Activated CD4-positive, alpha-beta memory T cell treated with anti-CD3 and anti-CD28 coated beads, Interleukin-2, amount 10 ng/mL, durations not matched to agents 7 days and 5 days (primary cell): ENCODE results near the gene ABCC1. TPM values are rescaled to one million over a fixed set of nuclear protein-coding genes. Genes with fewer than 3 reads are reported as not detected.

Source experiments
- CTCF ChIA-PET: fragments of 350-600 bp; sonication (Branson Sonifier 250); formaldehyde crosslinking; loops from one replicate; lab custom pipeline; 2021; ENCODE audit warnings: antibody characterized with exemption, inconsistent platforms; lab: Charles Lee
- POLR2A ChIA-PET: fragments of 350-600 bp; sonication (Branson Sonifier 250); formaldehyde crosslinking; loops from one replicate; lab custom pipeline; 2021; ENCODE audit warnings: antibody characterized with exemption; lab: Charles Lee
- DNase-seq: peaks from one replicate; pipeline ENCODE4 v3.0.0-alpha.2; 2020
- H3K27ac Mint-ChIP-seq: one replicate; pipeline ENCODE4 v1.8.0; 2021; ENCODE audit warnings: mild to moderate bottlenecking, mixed read lengths
- H3K27me3 Mint-ChIP-seq: one replicate; pipeline ENCODE4 v1.8.0; 2021; ENCODE audit warnings: mixed read lengths
- H3K36me3 Mint-ChIP-seq: one replicate; pipeline ENCODE4 v1.8.0; 2021; ENCODE audit warnings: low read depth, mixed read lengths
- H3K4me1 Mint-ChIP-seq: one replicate; pipeline ENCODE4 v1.8.0; 2021; ENCODE audit warnings: mixed read lengths
- H3K4me3 Mint-ChIP-seq: one replicate; pipeline ENCODE4 v1.8.0; 2021; ENCODE audit warnings: mild to moderate bottlenecking, mixed read lengths
- H3K9me3 Mint-ChIP-seq: one replicate; pipeline ENCODE4 v1.8.0; 2021; ENCODE audit warnings: mixed read lengths
- total RNA-seq, 2 experiments: library from RNA; stranded (reverse); gene quantifications; one replicate each; pipeline ENCODE4 v1.2.3, GENCODE V29; 2021

The ABCC1 gene
- total RNA-seq, 2 experiments from 2014 or later: 41.4 to 44.2 TPM

GRCh38 chr16:16009401-16009800, 60.0 kb downstream of the ABCC1 start:
- Mint-ChIP-seq H3K9me3 (peaks cover 2% of the 10 kb centered on the region), H3K4me1 (peaks cover 12% of the 10 kb centered on the region), H3K27me3 (no peaks in the 10 kb centered on the region), H3K27ac (peak overlapping the region; percentile 10), H3K4me3 (no peak overlapping the region), H3K36me3 (peaks cover 42% of the 10 kb centered on the region)
- CTCF ChIA-PET: no interaction called here
- DNase-seq: no peak
- POLR2A ChIA-PET: interaction anchor here (1.1 to 1.5 kb wide), 2 partner anchors 14 to 59 kb away, joined by 3 read pairs; no protein-coding TSS in a partner anchor

- ChIA-PET CTCF (no interaction called here), POLR2A (no interaction called here)
- Mint-ChIP-seq H3K4me3 (no peak overlapping the region), H3K27me3 (no peaks in the 10 kb centered on the region), H3K4me1 (peaks cover 11% of the 10 kb centered on the region), H3K27ac (no peak overlapping the region), H3K36me3 (peaks cover 38% of the 10 kb centered on the region), H3K9me3 (peaks cover 2% of the 10 kb centered on the region)
- no peak for DNase-seq
Observed at GRCh38 chr16:16010194-16010593, 60.8 kb downstream of the ABCC1 start.

- H3K27me3 Mint-ChIP-seq: no peaks in the 10 kb centered on the region
- ChIA-PET POLR2A (no interaction called here), CTCF (no interaction called here)
- no peak for DNase-seq
- peaks cover 13% of the 10 kb centered on the region for H3K4me1 Mint-ChIP-seq
- no peaks in the 10 kb centered on the region for H3K9me3 Mint-ChIP-seq
- H3K36me3 Mint-ChIP-seq: peaks cover 44% of the 10 kb centered on the region
- H3K27ac Mint-ChIP-seq: no peak overlapping the region
- no peak overlapping the region for H3K4me3 Mint-ChIP-seq
Observed at GRCh38 chr16:16012144-16012543, 62.7 kb downstream of the ABCC1 start.

DNA sequence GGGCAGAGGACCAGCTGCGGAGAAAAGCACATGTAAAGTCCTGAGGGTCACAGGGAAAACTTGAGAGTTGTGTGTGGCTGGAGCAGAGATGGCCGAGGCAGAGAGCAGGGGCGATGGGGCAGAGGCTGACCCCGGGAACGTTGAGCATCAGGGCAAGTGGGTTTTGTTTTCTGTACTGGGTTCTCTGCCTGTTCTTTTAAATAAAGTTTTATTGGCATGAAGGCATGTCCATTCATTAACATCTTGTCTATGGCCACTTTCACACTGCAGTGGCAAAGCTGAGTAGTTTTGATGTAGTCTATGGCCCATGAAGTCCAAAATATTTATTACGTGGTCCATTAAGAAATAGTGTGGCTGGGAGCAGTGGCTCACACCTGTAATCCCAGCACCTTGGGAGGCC, 64.4 kb downstream of the ABCC1 start:
- ChIA-PET CTCF (interaction anchor here (0.9 kb wide), 1 partner anchor 13 kb away, joined by 3 read pairs; no protein-coding TSS in a partner anchor), POLR2A (no interaction called here)
- H3K36me3 Mint-ChIP-seq: peaks cover 50% of the 10 kb centered on the region
- DNase-seq: no peak
- H3K27ac Mint-ChIP-seq: no peak overlapping the region
- H3K4me1 Mint-ChIP-seq: peaks cover 11% of the 10 kb centered on the region
- H3K9me3 Mint-ChIP-seq: no peaks in the 10 kb centered on the region
- H3K27me3 Mint-ChIP-seq: no peaks in the 10 kb centered on the region
- H3K4me3 Mint-ChIP-seq: no peak overlapping the region

DNA sequence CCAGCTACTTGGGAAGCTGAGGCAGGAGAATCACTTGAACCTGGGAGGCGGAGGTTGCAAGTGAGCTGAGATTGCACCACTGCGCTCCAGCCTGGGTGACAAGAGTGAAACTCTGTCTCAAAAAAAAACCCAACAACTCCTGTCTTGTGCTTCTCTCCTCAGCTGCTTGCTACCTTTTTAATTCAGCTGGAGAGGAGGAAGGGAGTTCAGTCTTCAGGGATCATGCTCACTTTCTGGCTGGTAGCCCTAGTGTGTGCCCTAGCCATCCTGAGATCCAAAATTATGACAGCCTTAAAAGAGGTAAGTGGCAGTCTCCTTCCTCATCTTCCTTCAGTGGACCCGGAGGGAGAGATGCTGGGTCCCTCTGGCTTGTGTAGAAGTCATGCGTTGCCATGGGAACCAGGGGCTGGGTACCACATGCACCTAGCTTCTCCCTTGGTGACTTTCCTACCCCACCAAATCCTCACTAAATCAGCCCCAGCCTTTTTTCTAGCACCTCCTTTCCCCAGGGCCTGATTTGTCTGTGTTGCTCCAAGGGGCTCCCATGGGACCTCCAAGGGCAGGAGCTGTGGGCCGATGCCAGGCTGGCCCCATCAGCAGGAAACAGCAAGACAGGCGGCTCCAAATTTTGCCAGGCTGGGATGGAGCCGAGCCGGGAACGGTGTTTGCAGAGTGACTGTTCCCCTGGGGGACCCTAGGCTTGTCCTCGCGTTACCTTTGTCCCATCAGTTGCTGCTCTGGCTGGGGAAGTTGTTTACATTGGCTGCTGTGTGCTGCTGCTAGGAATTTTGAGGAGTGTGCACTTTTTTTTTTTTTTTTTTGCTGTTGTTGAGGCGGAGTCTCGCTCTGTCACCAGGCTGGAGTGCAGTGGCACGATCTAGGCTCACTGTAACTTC, 65.2 kb downstream of the ABCC1 start:
- no peaks in the 10 kb centered on the region for H3K27me3 Mint-ChIP-seq
- ChIA-PET POLR2A (interaction anchor here (2.0 kb wide), 1 partner anchor 11 kb away, joined by 4 read pairs; no protein-coding TSS in a partner anchor), CTCF (interaction anchor here (0.6 to 0.9 kb wide), 2 partner anchors 13 to 42 kb away, joined by 3 to 5 read pairs; no protein-coding TSS in a partner anchor)
- no peak overlapping the region for H3K4me3 Mint-ChIP-seq
- no peak for DNase-seq
- H3K4me1 Mint-ChIP-seq: peaks cover 11% of the 10 kb centered on the region
- H3K36me3 Mint-ChIP-seq: peaks cover 48% of the 10 kb centered on the region
- no peaks in the 10 kb centered on the region for H3K9me3 Mint-ChIP-seq
- no peak overlapping the region for H3K27ac Mint-ChIP-seq

GRCh38 chr16:16015849-16016248, 66.4 kb downstream of the ABCC1 start:
- ChIA-PET CTCF (interaction anchor here (0.5 to 0.7 kb wide), 2 partner anchors 10 to 17 kb away, joined by 3 to 5 read pairs; no protein-coding TSS in a partner anchor), POLR2A (interaction anchor here (1.6 to 2.0 kb wide), 2 partner anchors 10 to 11 kb away, joined by 3 to 4 read pairs; no protein-coding TSS in a partner anchor)
- no peak overlapping the region for H3K4me3 Mint-ChIP-seq
- no peak overlapping the region for H3K27ac Mint-ChIP-seq
- peaks cover 42% of the 10 kb centered on the region for H3K36me3 Mint-ChIP-seq
- no peak for DNase-seq
- H3K4me1 Mint-ChIP-seq: peaks cover 11% of the 10 kb centered on the region
- H3K27me3 Mint-ChIP-seq: no peaks in the 10 kb centered on the region
- H3K9me3 Mint-ChIP-seq: no peaks in the 10 kb centered on the region

GRCh38 chr16:16016388-16016964, 67.1 kb downstream of the ABCC1 start:
- DNase-seq: no peak
- H3K9me3 Mint-ChIP-seq: no peaks in the 10 kb centered on the region
- CTCF ChIA-PET: interaction anchor here (0.6 to 1.7 kb wide), 2 partner anchors 9 to 168 kb away, joined by 3 to 6 read pairs; no protein-coding TSS in a partner anchor
- POLR2A ChIA-PET: interaction anchor here (1.6 to 2.0 kb wide), 2 partner anchors 9 to 11 kb away, joined by 3 to 4 read pairs; no protein-coding TSS in a partner anchor
- peaks cover 42% of the 10 kb centered on the region for H3K36me3 Mint-ChIP-seq
- no peak overlapping the region for H3K27ac Mint-ChIP-seq
- no peaks in the 10 kb centered on the region for H3K27me3 Mint-ChIP-seq
- H3K4me1 Mint-ChIP-seq: peaks cover 11% of the 10 kb centered on the region
- H3K4me3 Mint-ChIP-seq: no peak overlapping the region

DNA sequence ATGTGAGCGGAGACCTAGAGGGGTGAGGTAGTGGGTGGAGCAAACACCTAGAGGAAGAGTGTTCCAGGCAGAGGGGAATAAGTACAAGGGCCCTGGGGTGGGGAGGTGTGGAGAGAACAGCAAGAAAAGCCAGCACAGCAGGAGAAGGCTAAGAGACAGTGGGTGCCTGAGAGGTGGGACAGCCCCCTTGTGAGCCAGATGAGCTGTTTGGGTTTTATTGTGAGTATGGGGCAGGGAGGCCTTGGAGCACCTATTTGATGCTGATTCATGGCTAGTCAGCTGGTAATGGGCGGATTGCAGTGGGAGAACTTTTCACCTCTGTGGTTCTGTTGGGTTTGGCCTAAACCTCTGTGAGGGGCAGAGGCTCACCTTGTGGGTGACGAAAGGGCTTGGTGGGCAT, 68.4 kb downstream of the ABCC1 start:
- peaks cover 41% of the 10 kb centered on the region for H3K36me3 Mint-ChIP-seq
- POLR2A ChIA-PET: no interaction called here
- no peak overlapping the region for H3K4me3 Mint-ChIP-seq
- H3K9me3 Mint-ChIP-seq: no peaks in the 10 kb centered on the region
- H3K4me1 Mint-ChIP-seq: peaks cover 11% of the 10 kb centered on the region
- CTCF ChIA-PET: interaction anchor here (1.7 kb wide), 1 partner anchor 8 kb away, joined by 3 read pairs; no protein-coding TSS in a partner anchor
- DNase-seq: no peak
- H3K27me3 Mint-ChIP-seq: no peaks in the 10 kb centered on the region
- H3K27ac Mint-ChIP-seq: peak overlapping the region; percentile 27

GRCh38 chr16:16018705-16019104, 69.3 kb downstream of the ABCC1 start:
- H3K27me3 Mint-ChIP-seq: no peaks in the 10 kb centered on the region
- H3K9me3 Mint-ChIP-seq: no peaks in the 10 kb centered on the region
- H3K4me1 Mint-ChIP-seq: peaks cover 13% of the 10 kb centered on the region
- CTCF ChIA-PET: no interaction called here
- H3K4me3 Mint-ChIP-seq: no peak overlapping the region
- H3K27ac Mint-ChIP-seq: no peak overlapping the region
- DNase-seq: no peak
- POLR2A ChIA-PET: no interaction called here
- peaks cover 37% of the 10 kb centered on the region for H3K36me3 Mint-ChIP-seq

- POLR2A ChIA-PET: no interaction called here
- H3K27ac Mint-ChIP-seq: no peak overlapping the region
Observed at GRCh38 chr16:16019488-16019887, 70.1 kb downstream of the ABCC1 start.

DNA sequence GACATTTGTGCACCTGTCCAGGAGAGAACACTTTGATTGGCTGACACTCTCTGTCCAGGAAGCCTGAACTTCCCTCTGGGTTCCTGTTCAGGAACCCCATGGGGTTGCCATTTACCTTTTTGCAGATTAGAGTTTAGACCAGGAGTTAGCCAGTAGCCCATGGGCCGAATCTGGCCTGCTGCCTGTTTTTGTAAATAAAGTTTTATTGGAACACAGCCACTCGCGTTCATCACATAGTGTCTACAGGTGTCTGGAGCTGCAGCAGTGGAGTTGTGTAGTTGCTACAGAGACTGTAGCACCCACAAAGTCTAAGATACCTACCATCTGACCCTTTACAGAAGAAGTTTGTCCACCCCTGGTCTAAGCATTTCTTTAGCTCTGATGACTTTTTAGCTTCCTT, 70.9 kb downstream of the ABCC1 start:
- Mint-ChIP-seq H3K4me3 (no peak overlapping the region), H3K27ac (no peak overlapping the region), H3K4me1 (peaks cover 28% of the 10 kb centered on the region), H3K27me3 (no peaks in the 10 kb centered on the region), H3K36me3 (peaks cover 40% of the 10 kb centered on the region), H3K9me3 (no peaks in the 10 kb centered on the region)
- CTCF ChIA-PET: no interaction called here
- POLR2A ChIA-PET: no interaction called here
- no peak for DNase-seq

More at GRCh38 chr16:16019488-16019887, 70.1 kb downstream of the ABCC1 start:
- H3K4me3 Mint-ChIP-seq: no peak overlapping the region
- H3K36me3 Mint-ChIP-seq: peaks cover 40% of the 10 kb centered on the region
- H3K4me1 Mint-ChIP-seq: peaks cover 20% of the 10 kb centered on the region
- no peaks in the 10 kb centered on the region for H3K27me3 Mint-ChIP-seq
- CTCF ChIA-PET: no interaction called here
- DNase-seq: no peak
- no peaks in the 10 kb centered on the region for H3K9me3 Mint-ChIP-seq

GRCh38 chr16:16021020-16021419, 71.6 kb downstream of the ABCC1 start:
- no peak for DNase-seq
- Mint-ChIP-seq H3K36me3 (peaks cover 37% of the 10 kb centered on the region), H3K9me3 (no peaks in the 10 kb centered on the region), H3K4me3 (no peak overlapping the region), H3K27me3 (no peaks in the 10 kb centered on the region), H3K4me1 (peaks cover 33% of the 10 kb centered on the region), H3K27ac (no peak overlapping the region)
- ChIA-PET POLR2A (no interaction called here), CTCF (no interaction called here)

DNA sequence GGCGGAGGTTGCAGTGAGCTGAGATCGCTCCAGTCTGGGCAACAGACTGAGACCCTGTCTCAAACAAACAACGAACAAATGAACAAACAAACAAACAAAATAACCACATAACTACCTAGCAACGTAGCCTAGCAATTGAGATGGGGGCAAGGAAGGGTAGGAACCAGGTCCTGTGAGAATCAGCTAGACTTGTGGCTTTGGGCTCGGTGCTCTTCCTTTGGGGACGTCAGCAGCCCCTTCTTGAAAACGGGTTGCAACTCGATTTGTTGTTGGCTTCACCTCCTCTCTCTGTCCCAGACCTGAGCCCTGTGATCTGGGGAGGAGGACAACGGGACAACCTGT, 72.2 kb downstream of the ABCC1 start:
- H3K9me3 Mint-ChIP-seq: no peaks in the 10 kb centered on the region
- H3K27ac Mint-ChIP-seq: no peak overlapping the region
- H3K27me3 Mint-ChIP-seq: no peaks in the 10 kb centered on the region
- no peak for DNase-seq
- POLR2A ChIA-PET: no interaction called here
- CTCF ChIA-PET: no interaction called here
- peaks cover 32% of the 10 kb centered on the region for H3K36me3 Mint-ChIP-seq
- no peak overlapping the region for H3K4me3 Mint-ChIP-seq
- peaks cover 33% of the 10 kb centered on the region for H3K4me1 Mint-ChIP-seq
